Forelimb muscle (tissue), 1 donor: Measurements from ENCODE around the gene LAG3. TPM values are rescaled to one million over a fixed set of nuclear protein-coding genes. Genes with fewer than 3 reads are reported as not detected.

Experiments
- DNase-seq: peaks from one replicate; pipeline ENCODE4 v3.0.0-alpha.2; 2013; ENCODE audit warnings: low read depth
- polyA plus RNA-seq: library from polyadenylated mRNA; unstranded; fragments of 120-200 nt; gene quantifications from one replicate; pipeline ENCODE4 v1.2.1, GENCODE V29; 2013; ENCODE audit not compliant: insufficient read length

The LAG3 gene
- polyA plus RNA-seq, 1 donor, result 0.70 TPM

GRCh38 chr12:6790496-6791150 lies 18.3 kb downstream of the LAG3 start:
- DNase-seq, result no peak

- DNase-seq, result no peak
Observed at GRCh38 chr12:6791931-6792520, 19.7 kb downstream of the LAG3 start.

- DNase-seq, result no peak
Observed at GRCh38 chr12:6792522-6793201, 20.3 kb downstream of the LAG3 start.

GRCh38 chr12:6795088-6795487 lies 22.8 kb downstream of the LAG3 start:
- no peak for DNase-seq

GRCh38 chr12:6796576-6796975 lies 24.3 kb downstream of the LAG3 start:
- DNase-seq, result no peak

- DNase-seq, result no peak
Observed at GRCh38 chr12:6799147-6799546, 26.8 kb downstream of the LAG3 start.

GRCh38 chr12:6807170-6807569 lies 34.9 kb downstream of the LAG3 start:
- DNase-seq, result no peak

- no peak for DNase-seq
Observed at GRCh38 chr12:6809056-6809455, 36.7 kb downstream of the LAG3 start.

GRCh38 chr12:6810758-6811157 lies 38.4 kb downstream of the LAG3 start:
- DNase-seq, result no peak

GRCh38 chr12:6813363-6813762 lies 41.0 kb downstream of the LAG3 start:
- no peak for DNase-seq

- DNase-seq, result no peak
Observed at GRCh38 chr12:6816598-6816997, 44.3 kb downstream of the LAG3 start.

- DNase-seq, result no peak
Observed at GRCh38 chr12:6817098-6817497, 44.8 kb downstream of the LAG3 start.

- DNase-seq, result no peak
Observed at GRCh38 chr12:6817662-6818157, 45.4 kb downstream of the LAG3 start.

GRCh38 chr12:6818222-6818621 lies 45.9 kb downstream of the LAG3 start:
- no peak for DNase-seq

GRCh38 chr12:6818645-6819044 lies 46.3 kb downstream of the LAG3 start:
- DNase-seq, result no peak

GRCh38 chr12:6819106-6820030 lies 47.0 kb downstream of the LAG3 start:
- DNase-seq, result no peak

- DNase-seq, result no peak
Observed at GRCh38 chr12:6820166-6820565, 47.8 kb downstream of the LAG3 start.

GRCh38 chr12:6821591-6822425 lies 49.5 kb downstream of the LAG3 start, which contains the start of gene GPR162:
GPR162 (plus strand) TSS chr12:6821821; CDS start chr12:6823899, 2,078 bp downstream.
- no peak for DNase-seq

- no peak for DNase-seq
Observed at GRCh38 chr12:6822426-6823135, 50.3 kb downstream of the LAG3 start.
